ENCODE results near the gene IRF4.

DNA sequence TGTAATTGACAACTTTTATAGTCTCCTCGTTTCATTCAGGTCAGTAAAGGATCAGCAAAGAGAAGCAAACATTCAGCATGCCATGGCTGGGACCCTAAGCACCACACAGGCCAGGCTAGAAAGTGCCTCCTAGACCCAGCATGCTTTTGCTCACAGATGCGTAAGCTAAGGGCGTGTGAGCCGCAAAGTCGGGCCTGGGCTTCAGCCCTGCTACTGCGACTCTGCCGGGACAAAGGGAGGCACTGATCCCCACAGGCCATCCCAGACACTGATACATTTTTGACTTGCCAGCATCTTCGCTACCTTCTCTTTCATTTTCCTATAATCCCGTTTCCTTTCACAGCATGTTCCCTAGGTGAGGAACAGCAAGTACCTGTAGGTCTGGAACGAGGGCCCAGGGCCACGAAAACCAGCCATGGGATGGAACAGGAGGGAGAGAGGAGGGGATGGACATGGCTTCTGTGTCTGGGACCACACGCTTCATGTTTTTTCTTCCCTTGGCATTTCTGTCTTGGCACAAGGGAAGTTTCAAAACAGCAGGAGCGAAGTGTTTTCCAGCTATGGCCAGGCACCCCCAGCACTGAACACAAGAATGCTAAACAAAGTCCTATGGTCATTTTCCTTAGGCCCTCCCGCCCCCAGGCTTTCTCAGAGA is 42.6 kb downstream of the IRF4 start:
- TF ChIP-seq, protein P1, sequence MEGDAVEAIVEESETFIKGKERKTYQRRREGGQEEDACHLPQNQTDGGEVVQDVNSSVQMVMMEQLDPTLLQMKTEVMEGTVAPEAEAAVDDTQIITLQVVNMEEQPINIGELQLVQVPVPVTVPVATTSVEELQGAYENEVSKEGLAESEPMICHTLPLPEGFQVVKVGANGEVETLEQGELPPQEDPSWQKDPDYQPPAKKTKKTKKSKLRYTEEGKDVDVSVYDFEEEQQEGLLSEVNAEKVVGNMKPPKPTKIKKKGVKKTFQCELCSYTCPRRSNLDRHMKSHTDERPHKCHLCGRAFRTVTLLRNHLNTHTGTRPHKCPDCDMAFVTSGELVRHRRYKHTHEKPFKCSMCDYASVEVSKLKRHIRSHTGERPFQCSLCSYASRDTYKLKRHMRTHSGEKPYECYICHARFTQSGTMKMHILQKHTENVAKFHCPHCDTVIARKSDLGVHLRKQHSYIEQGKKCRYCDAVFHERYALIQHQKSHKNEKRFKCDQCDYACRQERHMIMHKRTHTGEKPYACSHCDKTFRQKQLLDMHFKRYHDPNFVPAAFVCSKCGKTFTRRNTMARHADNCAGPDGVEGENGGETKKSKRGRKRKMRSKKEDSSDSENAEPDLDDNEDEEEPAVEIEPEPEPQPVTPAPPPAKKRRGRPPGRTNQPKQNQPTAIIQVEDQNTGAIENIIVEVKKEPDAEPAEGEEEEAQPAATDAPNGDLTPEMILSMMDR (IDR thresholded peaks at IDR 0.05 in 4 of 5, conservative IDR thresholded peaks at IDR 0.05 in 1 of 5), result no peak
- no peak for TF ChIP-seq POLR2A (IDR thresholded peaks at IDR 0.05)

Data from gastrocnemius medialis (tissue), 4 donors.